ENCODE results near the gene CCNI.
"Not testable (repeated sequence)": the region's sequence is repeated elsewhere in the genome, so short reads cannot be mapped to it uniquely, and the experiment has no call there.

The CCNI gene

GRCh38 chr4:77035153-77035552 is 40.6 kb downstream of the CCNI start:
- Histone ChIP-seq H3K36me3 (peaks cover 16% of the 10 kb centered on the region), H3K4me3 (ENCODE audit: low read depth, low read length) (no peak overlapping the region), H3K27ac (peak overlapping the region; percentile 49), H3K9me3 (ENCODE audit: severe bottlenecking) (no peaks in the 10 kb centered on the region), H3K27me3 (ENCODE audit: insufficient read depth, low read depth, severe bottlenecking) (no peaks in the 10 kb centered on the region)
- DNase-seq, result no peak
- no peak for TF ChIP-seq CTCF (IDR thresholded peaks at IDR 0.05; ENCODE audit: low read depth, low read length)

GRCh38 chr4:77031544-77031943 is 44.2 kb downstream of the CCNI start:
- H3K27me3 ChIP-seq (ENCODE audit: insufficient read depth, low read depth, severe bottlenecking), result no peaks in the 10 kb centered on the region
- peaks cover 25% of the 10 kb centered on the region for H3K36me3 ChIP-seq
- DNase-seq, result no peak
- H3K9me3 ChIP-seq (ENCODE audit: severe bottlenecking), result no peaks in the 10 kb centered on the region
- no peak overlapping the region for H3K4me3 ChIP-seq (ENCODE audit: low read depth, low read length)
- H3K27ac ChIP-seq, result no peak overlapping the region
- TF ChIP-seq CTCF (IDR thresholded peaks at IDR 0.05; ENCODE audit: low read depth, low read length), result no peak

GRCh38 chr4:77029757-77030156 is 46.0 kb downstream of the CCNI start:
- DNase-seq; H3K4me3 ChIP-seq (ENCODE audit: low read depth, low read length); H3K27me3 ChIP-seq (ENCODE audit: insufficient read depth, low read depth, severe bottlenecking); H3K9me3 ChIP-seq (ENCODE audit: severe bottlenecking); H3K27ac ChIP-seq: not testable (repeated sequence)
- H3K36me3 ChIP-seq, result peaks cover 25% of the 10 kb centered on the region

- no peaks in the 10 kb centered on the region for H3K27me3 ChIP-seq (ENCODE audit: insufficient read depth, low read depth, severe bottlenecking)
- no peak overlapping the region for H3K4me3 ChIP-seq (ENCODE audit: low read depth, low read length)
- DNase-seq, result no peak
- peaks cover 25% of the 10 kb centered on the region for H3K36me3 ChIP-seq
- no peaks in the 10 kb centered on the region for H3K9me3 ChIP-seq (ENCODE audit: severe bottlenecking)
- no peak for TF ChIP-seq CTCF (IDR thresholded peaks at IDR 0.05; ENCODE audit: low read depth, low read length)
- no peak overlapping the region for H3K27ac ChIP-seq
These were observed 47.5 kb downstream of the CCNI start for GRCh38 chr4:77028246-77028645.

GRCh38 chr4:77026322-77026704 is 49.5 kb downstream of the CCNI start:
- Histone ChIP-seq H3K4me3 (ENCODE audit: low read depth, low read length) (no peak overlapping the region), H3K27ac (no peak overlapping the region), H3K27me3 (ENCODE audit: insufficient read depth, low read depth, severe bottlenecking) (no peaks in the 10 kb centered on the region), H3K9me3 (ENCODE audit: severe bottlenecking) (no peaks in the 10 kb centered on the region), H3K36me3 (peaks cover 31% of the 10 kb centered on the region)
- no peak for TF ChIP-seq CTCF (IDR thresholded peaks at IDR 0.05; ENCODE audit: low read depth, low read length)
- no peak for DNase-seq

- Histone ChIP-seq H3K27ac (no peak overlapping the region), H3K27me3 (ENCODE audit: insufficient read depth, low read depth, severe bottlenecking) (no peaks in the 10 kb centered on the region)
- DNase-seq, result no peak
These were observed 50.0 kb downstream of the CCNI start for GRCh38 chr4:77025643-77026321.

More at GRCh38 chr4:77025643-77026321, 50.0 kb downstream of the CCNI start:
- Histone ChIP-seq H3K9me3 (ENCODE audit: severe bottlenecking) (no peaks in the 10 kb centered on the region), H3K36me3 (peaks cover 30% of the 10 kb centered on the region), H3K4me3 (ENCODE audit: low read depth, low read length) (no peak overlapping the region)
- TF ChIP-seq CTCF (IDR thresholded peaks at IDR 0.05; ENCODE audit: low read depth, low read length), result no peak
